AG09309 (cell line): ENCODE data around the gene CAT.

Experiments used
- DNase-seq: peaks from one replicate; pipeline ENCODE4 v3.0.0-alpha.2; 2010; ENCODE audit warnings: low read depth
- H3K4me3 ChIP-seq: 2 replicates; pipeline ENCODE4 v1.5.1; 2011; ENCODE audit warnings: mild to moderate bottlenecking, low read depth, low read length, moderate library complexity; ENCODE audit not compliant: control insufficient read depth
- CTCF ChIP-seq: IDR thresholded peaks from 2 replicates; pipeline ENCODE4 v1.5.1; 2011; ENCODE audit warnings: mild to moderate bottlenecking, low read depth, low read length, inconsistent platforms; ENCODE audit not compliant: insufficient read depth, control insufficient read depth; ENCODE audit errors: missing control alignments

Gene CAT

DNA sequence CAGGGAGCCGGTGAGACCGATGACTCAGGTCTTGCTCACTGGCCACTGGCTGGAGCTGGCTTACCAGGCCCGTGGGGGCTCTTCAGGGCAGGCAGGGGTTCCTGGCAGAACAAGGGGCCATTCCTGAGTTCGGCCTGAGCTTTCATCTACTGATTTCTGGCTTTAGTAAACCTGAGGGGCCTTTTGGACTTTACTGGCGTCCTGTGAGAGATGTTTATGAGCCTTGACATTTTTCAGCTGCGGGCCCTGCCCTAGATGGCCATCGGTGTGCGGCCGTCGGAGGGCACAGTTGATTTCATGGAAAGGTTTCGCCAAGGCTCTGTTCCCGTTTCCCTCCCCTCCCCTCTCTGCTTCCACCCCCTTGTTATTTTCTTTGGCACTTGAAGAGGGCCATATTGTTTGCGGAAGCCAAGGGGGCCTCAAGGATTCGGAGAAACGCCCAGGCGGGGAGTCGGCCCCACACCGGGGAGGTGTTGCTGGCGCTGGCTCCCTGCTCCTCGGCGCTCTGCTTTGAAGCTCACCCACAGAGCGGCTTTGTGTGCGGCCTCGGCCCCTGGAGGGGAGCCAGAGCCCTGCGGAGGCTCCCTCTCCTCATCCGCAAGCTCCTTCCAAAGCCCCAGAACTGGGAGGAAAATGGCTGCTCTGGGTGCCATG is 57.1 kb downstream of the CAT start:
- no peak for DNase-seq
- H3K4me3 ChIP-seq: no peak overlapping the region
- no peak for TF ChIP-seq CTCF

DNA sequence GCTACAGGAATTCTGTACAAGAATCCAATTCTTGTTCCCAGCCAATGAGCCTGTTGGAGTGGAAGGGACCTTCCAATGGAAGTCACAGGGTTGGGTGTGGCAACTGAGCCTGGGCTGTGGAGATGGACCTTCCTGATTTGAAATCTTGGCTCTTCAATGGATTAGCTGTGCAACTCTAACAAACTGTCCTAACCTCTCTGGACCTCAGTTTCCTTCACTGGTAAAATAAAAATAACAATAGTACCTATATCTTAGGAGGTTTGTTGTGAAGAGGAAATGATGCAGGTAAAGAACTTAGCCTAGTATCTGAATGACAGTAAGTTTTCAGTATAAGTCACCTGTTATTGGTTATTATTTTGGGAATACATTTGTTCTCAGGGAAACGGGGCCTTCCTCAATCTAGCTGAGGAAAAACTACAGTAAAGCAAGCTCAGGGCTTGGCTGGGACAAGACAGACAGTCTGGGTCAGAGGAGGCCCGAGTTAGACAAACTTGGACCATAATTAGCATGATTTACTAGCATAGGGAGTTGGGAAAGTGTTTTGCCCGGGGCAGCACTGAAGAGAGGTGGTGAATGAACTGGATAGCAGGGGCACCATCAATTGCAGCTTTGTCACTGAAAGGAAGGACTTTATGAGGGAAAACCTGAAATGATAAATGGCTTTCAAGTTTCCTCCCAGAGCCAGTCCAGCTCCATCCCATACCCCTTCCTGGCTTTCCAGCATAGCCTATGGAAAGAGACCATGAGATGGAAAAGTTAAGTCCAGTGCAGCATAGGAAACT is 61.2 kb downstream of the CAT start:
- no peak for TF ChIP-seq CTCF
- DNase-seq: no peak
- H3K4me3 ChIP-seq: no peak overlapping the region

DNA sequence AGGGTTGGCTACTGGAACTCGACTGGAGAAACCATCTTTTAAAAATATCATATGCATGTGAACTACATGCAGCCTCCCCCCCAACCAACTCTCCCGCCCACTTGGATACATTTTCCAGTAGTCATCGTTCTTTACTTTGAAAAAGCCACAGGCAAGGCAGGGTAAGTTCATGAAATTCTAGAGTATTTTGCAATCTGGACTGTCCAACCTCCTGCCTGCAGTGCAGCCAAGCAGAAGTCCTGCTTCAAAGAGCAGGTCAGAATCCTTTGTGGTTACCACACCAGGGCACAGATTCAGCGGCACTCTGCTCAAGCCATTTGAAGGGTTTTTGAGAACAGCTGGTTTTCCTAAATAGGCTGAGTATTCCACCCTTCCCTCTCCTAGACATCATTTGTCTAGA is 62.8 kb downstream of the CAT start:
- H3K4me3 ChIP-seq: no peak overlapping the region
- DNase-seq: peak; percentile 73
- no peak for TF ChIP-seq CTCF

- H3K4me3 ChIP-seq: no peak overlapping the region
- TF ChIP-seq CTCF: no peak
- DNase-seq: no peak
Observed at GRCh38 chr11:34501949-34502348, 63.2 kb downstream of the CAT start.

GRCh38 chr11:34502949-34503348 is 64.2 kb downstream of the CAT start:
- DNase-seq: no peak
- no peak overlapping the region for H3K4me3 ChIP-seq
- peak; percentile 16 for TF ChIP-seq CTCF

DNA sequence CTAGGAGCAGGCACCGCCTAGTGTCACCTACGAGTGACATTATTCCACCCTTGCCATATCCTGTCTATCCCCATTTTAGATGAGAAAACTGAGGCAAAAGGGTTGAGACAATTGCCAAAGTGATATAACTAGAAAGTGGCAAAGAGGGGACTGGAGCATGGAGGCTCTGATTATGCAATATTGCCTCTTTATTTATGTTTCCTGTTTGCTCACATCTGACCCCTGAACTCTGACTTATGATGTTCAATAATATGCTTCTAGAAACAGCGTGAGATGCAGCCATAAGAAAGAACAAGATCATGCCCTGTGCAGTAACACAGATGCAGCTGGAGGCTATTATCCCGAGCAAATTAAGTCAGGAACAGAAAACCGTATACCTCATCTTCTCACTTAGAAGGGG is 67.1 kb downstream of the CAT start:
- DNase-seq: no peak
- TF ChIP-seq CTCF: no peak
- H3K4me3 ChIP-seq: no peak overlapping the region

GRCh38 chr11:34507156-34507555 is 68.4 kb downstream of the CAT start:
- no peak for TF ChIP-seq CTCF
- no peak overlapping the region for H3K4me3 ChIP-seq
- DNase-seq: no peak
